H1 (cell line): ENCODE results near the gene SMARCA5. TPM values are rescaled to one million over a fixed set of nuclear protein-coding genes. Genes with fewer than 3 reads are reported as not detected.

ENCODE experiments used
- ATF3 ChIP-seq: IDR thresholded peaks from 2 replicates; pipeline ENCODE4 v1.6.1; 2011; ENCODE audit warnings: low read depth, mild to moderate bottlenecking, low read length; ENCODE audit not compliant: insufficient read depth
- CHD7 ChIP-seq: fragments of 300-600 bp; sonication (generic); IDR thresholded peaks from 2 replicates; pipeline ENCODE4 v1.7.1; 2012; ENCODE audit warnings: low read length, moderate library complexity, mild to moderate bottlenecking, inconsistent platforms; ENCODE audit not compliant: insufficient replicate concordance
- EGR1 ChIP-seq: IDR thresholded peaks from 2 replicates; pipeline ENCODE4 v1.6.1; 2011; ENCODE audit warnings: low read depth, low read length, borderline replicate concordance
- EZH2 ChIP-seq: fragments of 200-600 bp; sonication (generic); IDR thresholded peaks from 2 replicates; pipeline ENCODE4 v1.7.1; 2012; ENCODE audit warnings: low read depth, mild to moderate bottlenecking, moderate library complexity, low read length, inconsistent platforms; ENCODE audit not compliant: severe bottlenecking
- GTF2F1 ChIP-seq: IDR thresholded peaks from 2 replicates; pipeline ENCODE4 v1.6.1; 2012; ENCODE audit warnings: low read depth, low read length, improper control_type of control experiment, borderline replicate concordance
- RBBP5 ChIP-seq: IDR thresholded peaks from 2 replicates; pipeline ENCODE4 v1.7.1; 2012; ENCODE audit warnings: low read depth, mild to moderate bottlenecking, inconsistent platforms, low read length, moderate library complexity, borderline replicate concordance
- TAF7 ChIP-seq: optimal IDR thresholded peaks from 2 replicates; pipeline ENCODE3; 2011; ENCODE audit warnings: low read depth, mild to moderate bottlenecking, inconsistent platforms, low read length, moderate library complexity, borderline replicate concordance
- USF2 ChIP-seq: IDR thresholded peaks from 2 replicates; pipeline ENCODE4 v1.6.1; 2011; ENCODE audit warnings: low read length, improper control_type of control experiment
- polyA plus RNA-seq, 7 experiments: library from polyadenylated mRNA; depleted of rRNA in 3 of 7; stranded (reverse) in 5 of 7; unstranded in 2 of 7; fragments of >200 nt in 5 of 7; fragments of 200-250 nt in 2 of 7; gene quantifications; 1 replicate in 5 of 7; 2 replicates in 1 of 7; 4 replicates in 1 of 7; pipeline versions ENCODE4 v1.2.1 to v1.2.3, GENCODE V29; 2011 to 2013; ENCODE audit warnings: missing spikeins in 2 of 7, mixed read lengths in 2 of 7
- total RNA-seq: library from RNA; stranded (reverse); fragmentation: NEBNext Ultra II Directional; extraction: Animal tissue kit (Norgen Biotek cat#: 25700); gene quantifications from 2 replicates; pipeline ENCODE4 v1.2.1, GENCODE V29; 2021

Gene SMARCA5
- total and polyA plus RNA-seq, 2 of the 8 experiments (the other 6 are each of a cell fraction or from before 2014, with no cell fraction given): 13.9 to 112 TPM

GRCh38 chr4:143531788-143532491 lies 18.4 kb downstream of the SMARCA5 start (continued):
- TF ChIP-seq EZH2 (no peak), RBBP5 (no peak), ATF3 (no peak), EGR1 (no peak), CHD7 (no peak), TAF7 (no peak), USF2 (no peak), GTF2F1 (no peak)
